GM10266 (cell line): ENCODE results near the gene SHROOM2.

Source experiments
- DNase-seq: peaks from one replicate; pipeline ENCODE4 v3.0.0; 2012; ENCODE audit errors: extremely low spot score
- TF ChIP-seq, protein P1 (sequence below): IDR thresholded peaks from 2 replicates; pipeline ENCODE4 v1.5.1; 2012; ENCODE audit warnings: mild to moderate bottlenecking, low read depth; ENCODE audit not compliant: control insufficient read depth, insufficient read depth; ENCODE audit errors: missing control alignments

The SHROOM2 gene, protein sequence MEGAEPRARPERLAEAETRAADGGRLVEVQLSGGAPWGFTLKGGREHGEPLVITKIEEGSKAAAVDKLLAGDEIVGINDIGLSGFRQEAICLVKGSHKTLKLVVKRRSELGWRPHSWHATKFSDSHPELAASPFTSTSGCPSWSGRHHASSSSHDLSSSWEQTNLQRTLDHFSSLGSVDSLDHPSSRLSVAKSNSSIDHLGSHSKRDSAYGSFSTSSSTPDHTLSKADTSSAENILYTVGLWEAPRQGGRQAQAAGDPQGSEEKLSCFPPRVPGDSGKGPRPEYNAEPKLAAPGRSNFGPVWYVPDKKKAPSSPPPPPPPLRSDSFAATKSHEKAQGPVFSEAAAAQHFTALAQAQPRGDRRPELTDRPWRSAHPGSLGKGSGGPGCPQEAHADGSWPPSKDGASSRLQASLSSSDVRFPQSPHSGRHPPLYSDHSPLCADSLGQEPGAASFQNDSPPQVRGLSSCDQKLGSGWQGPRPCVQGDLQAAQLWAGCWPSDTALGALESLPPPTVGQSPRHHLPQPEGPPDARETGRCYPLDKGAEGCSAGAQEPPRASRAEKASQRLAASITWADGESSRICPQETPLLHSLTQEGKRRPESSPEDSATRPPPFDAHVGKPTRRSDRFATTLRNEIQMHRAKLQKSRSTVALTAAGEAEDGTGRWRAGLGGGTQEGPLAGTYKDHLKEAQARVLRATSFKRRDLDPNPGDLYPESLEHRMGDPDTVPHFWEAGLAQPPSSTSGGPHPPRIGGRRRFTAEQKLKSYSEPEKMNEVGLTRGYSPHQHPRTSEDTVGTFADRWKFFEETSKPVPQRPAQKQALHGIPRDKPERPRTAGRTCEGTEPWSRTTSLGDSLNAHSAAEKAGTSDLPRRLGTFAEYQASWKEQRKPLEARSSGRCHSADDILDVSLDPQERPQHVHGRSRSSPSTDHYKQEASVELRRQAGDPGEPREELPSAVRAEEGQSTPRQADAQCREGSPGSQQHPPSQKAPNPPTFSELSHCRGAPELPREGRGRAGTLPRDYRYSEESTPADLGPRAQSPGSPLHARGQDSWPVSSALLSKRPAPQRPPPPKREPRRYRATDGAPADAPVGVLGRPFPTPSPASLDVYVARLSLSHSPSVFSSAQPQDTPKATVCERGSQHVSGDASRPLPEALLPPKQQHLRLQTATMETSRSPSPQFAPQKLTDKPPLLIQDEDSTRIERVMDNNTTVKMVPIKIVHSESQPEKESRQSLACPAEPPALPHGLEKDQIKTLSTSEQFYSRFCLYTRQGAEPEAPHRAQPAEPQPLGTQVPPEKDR (N-terminal part only)

DNA sequence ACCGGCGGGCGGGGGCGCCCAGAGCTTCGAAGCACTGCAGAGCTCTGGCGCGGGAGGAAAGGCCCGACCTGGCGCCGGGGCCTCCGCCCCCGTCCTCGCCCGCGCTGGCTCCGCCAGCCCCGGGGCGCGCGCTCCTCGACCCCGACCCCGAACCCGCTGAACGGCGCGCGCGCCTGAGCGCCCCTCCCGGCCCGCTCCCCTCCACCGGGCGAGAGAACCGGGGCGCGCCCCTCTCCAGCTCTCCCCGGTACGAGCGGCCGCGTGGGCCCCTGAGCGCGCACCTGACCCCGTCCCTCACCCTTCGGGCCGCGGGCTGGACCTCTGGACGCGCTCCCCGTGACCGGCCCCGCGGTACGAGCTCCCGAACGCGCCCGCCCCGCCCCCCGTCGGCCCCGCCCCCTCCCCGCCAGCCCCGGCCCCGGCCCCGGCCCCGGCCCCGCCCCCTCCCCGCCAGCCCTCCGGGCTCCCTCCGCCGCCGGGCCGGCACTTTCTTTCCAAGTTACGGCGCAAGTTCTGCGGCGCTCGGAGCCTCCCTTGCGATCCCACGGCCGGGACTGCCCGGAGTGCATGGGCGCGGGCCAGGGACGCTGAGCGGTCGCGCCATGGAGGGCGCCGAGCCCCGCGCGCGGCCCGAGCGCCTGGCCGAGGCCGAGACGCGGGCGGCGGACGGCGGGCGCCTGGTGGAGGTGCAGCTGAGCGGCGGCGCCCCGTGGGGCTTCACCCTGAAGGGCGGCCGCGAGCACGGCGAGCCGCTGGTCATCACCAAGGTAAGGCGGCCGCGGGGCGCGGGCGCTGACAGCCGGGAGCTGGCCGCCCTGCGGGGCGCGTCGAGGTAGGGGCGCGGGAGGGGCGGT, at the start of gene SHROOM2:
SHROOM2 (plus strand) TSS at position 486 of the 854 bp plus-strand sequence; CDS start at position 603, 117 bp downstream.
- no peak for DNase-seq
- TF ChIP-seq, protein P1, sequence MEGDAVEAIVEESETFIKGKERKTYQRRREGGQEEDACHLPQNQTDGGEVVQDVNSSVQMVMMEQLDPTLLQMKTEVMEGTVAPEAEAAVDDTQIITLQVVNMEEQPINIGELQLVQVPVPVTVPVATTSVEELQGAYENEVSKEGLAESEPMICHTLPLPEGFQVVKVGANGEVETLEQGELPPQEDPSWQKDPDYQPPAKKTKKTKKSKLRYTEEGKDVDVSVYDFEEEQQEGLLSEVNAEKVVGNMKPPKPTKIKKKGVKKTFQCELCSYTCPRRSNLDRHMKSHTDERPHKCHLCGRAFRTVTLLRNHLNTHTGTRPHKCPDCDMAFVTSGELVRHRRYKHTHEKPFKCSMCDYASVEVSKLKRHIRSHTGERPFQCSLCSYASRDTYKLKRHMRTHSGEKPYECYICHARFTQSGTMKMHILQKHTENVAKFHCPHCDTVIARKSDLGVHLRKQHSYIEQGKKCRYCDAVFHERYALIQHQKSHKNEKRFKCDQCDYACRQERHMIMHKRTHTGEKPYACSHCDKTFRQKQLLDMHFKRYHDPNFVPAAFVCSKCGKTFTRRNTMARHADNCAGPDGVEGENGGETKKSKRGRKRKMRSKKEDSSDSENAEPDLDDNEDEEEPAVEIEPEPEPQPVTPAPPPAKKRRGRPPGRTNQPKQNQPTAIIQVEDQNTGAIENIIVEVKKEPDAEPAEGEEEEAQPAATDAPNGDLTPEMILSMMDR: no peak

DNA sequence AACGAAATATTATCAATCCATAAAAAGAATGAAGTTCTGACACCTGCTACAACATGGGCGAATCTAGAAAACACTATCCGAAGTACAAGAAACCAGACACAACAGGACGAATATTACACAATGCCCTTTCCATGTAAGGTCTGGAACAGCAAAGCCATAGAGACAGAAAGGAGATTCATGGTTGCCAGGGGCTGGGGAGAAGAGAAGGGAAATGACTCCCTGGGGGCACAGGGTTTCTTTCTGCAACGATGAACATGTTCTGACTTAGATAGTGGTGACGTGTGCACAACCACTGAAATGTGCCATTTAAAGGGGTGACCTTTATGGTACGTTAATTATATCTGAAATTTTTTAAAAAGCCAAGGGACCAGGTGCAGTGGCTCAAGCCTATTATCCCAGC, 48.9 kb upstream of the SHROOM2 start:
- TF ChIP-seq, protein P1: no peak
- DNase-seq: no peak

DNA sequence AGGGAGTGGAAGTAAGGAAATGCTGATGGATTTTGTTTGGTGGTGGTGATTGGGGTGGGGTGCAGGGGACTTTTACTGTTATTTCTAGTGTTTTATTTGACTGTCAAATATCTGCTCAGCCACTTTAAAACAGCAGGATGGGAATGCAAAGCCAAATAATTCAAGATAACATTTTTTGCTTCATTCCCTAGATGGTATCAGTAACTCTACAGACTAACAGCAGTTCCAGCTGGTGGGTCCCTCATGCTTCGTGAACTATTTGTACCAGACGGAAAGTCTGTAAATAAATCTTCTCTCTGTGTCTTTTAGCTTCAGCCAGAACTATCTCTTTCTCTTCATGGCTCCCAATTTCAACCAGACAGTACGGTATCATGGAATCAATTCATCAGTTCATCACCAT, 48.1 kb upstream of the SHROOM2 start:
- no peak for DNase-seq
- TF ChIP-seq, protein P1: no peak

DNA sequence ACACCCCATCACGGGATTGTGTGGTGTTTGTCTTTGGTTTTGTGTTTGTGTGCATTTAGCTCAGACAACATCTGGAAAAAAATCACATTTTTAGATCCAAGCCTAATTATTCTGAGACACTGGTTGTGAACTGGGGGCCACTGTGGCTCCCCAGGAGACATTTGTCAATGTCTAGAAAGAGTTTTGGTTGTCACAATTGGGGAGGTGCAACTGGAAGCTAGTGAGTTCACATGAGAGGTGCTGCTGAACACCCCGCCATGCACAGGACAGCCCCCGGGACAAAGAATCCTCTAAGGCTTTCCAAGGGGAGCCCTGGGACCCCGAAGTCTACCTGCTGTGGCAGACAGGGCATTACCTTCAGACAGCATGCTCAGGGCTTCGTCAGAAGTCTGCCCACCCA, 47.1 kb upstream of the SHROOM2 start:
- TF ChIP-seq, protein P1: no peak
- no peak for DNase-seq

DNA sequence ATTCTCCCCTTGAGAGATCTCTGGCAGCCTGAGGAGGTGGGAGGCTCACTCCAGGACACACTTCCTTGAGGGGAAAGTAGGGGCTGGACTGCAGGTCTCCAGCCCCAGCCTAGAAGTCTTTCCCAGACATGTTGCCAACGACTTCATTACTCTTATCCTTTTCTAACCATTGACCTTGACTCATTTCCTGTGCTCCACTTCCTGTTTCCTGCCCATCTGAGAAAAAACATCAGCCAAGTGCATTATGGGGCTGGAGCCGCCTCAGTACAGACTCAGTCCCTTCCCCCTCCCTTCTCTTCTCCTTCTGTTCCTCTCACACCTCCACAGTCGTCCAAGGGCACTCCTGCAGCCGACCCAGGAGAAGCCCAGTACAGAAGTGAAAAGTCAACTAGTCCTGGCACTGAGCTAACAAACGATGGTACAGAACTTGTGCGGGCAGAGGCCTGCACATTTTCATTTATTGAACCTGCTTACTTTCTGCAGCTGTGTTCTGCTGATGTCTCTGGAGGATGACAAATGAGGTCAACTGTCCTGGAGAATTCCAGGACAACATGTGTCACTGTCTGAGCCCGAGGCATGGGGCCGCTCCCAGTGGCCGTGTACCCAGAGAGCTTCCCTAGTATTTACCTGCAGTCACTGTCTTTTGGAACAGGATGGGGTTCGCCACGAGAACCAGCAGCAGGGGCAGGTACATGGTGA, 40.7 kb upstream of the SHROOM2 start:
- TF ChIP-seq, protein P1: no peak
- no peak for DNase-seq
